ENCODE measurements around the gene SUMO3. TPM values are rescaled to one million over a fixed set of nuclear protein-coding genes. Genes with fewer than 3 reads are reported as not detected.

The SUMO3 gene
- total RNA-seq, 1 donor from 2014 or later, result 84.5 TPM

DNA sequence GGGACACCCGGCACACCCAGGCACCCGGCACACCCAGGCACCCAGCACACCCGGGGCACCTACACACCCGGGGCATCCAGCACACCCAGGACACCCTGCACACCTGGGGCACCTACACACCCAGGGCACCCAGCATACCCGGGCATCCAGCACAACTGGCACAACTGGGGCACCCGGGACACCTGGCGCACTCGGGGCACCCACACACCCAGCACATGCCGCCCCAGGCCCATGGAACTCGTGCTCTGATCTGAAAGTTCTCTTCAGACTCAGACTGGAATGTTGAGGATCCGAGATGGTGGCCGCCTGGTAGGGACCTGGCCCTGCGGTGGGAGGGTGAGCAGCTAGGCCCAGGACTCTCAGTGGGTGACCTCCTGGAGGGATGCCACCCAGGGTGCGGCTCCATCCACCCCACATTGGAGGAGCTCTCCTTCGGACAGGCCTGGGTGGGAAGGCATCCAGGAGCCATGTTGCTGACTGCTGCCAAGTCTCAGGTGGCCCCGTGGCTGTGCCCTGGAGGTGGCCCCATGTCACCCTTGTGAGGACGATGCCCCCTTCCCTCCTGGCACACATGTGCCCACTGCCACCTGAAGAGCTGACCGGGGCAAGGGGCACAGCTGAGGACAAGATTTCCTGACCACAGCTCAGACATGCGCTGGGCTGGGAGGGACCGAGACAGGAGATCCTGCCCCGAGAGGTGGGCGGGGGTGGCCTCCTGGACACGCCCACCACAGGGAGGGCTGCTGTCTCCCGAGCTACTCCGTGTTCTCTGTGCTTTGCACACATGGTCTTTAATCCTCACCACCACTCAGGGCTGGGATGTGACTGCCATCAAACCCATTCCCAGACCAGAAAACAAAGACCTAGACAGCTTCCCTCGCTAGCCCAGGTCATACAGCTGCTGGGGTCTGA, 53.3 kb downstream of the SUMO3 start:
- Mint-ChIP-seq H3K36me3 (peaks cover 9% of the 10 kb centered on the region), H3K9me3 (no peaks in the 10 kb centered on the region), H3K4me1 (peaks cover 12% of the 10 kb centered on the region), H3K27me3 (ENCODE audit: low read depth) (no peaks in the 10 kb centered on the region), H3K27ac (no peak overlapping the region), H3K4me3 (no peak overlapping the region)
- TF ChIP-seq, protein P1, sequence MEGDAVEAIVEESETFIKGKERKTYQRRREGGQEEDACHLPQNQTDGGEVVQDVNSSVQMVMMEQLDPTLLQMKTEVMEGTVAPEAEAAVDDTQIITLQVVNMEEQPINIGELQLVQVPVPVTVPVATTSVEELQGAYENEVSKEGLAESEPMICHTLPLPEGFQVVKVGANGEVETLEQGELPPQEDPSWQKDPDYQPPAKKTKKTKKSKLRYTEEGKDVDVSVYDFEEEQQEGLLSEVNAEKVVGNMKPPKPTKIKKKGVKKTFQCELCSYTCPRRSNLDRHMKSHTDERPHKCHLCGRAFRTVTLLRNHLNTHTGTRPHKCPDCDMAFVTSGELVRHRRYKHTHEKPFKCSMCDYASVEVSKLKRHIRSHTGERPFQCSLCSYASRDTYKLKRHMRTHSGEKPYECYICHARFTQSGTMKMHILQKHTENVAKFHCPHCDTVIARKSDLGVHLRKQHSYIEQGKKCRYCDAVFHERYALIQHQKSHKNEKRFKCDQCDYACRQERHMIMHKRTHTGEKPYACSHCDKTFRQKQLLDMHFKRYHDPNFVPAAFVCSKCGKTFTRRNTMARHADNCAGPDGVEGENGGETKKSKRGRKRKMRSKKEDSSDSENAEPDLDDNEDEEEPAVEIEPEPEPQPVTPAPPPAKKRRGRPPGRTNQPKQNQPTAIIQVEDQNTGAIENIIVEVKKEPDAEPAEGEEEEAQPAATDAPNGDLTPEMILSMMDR (IDR thresholded peaks at IDR 0.05; ENCODE audit: unreplicated experiment), result no peak
- peak in 1 of 2 experiments; percentile 29 for DNase-seq (ENCODE audit: low spot score in 2 of 2, unreplicated experiment in 2 of 2)

DNA sequence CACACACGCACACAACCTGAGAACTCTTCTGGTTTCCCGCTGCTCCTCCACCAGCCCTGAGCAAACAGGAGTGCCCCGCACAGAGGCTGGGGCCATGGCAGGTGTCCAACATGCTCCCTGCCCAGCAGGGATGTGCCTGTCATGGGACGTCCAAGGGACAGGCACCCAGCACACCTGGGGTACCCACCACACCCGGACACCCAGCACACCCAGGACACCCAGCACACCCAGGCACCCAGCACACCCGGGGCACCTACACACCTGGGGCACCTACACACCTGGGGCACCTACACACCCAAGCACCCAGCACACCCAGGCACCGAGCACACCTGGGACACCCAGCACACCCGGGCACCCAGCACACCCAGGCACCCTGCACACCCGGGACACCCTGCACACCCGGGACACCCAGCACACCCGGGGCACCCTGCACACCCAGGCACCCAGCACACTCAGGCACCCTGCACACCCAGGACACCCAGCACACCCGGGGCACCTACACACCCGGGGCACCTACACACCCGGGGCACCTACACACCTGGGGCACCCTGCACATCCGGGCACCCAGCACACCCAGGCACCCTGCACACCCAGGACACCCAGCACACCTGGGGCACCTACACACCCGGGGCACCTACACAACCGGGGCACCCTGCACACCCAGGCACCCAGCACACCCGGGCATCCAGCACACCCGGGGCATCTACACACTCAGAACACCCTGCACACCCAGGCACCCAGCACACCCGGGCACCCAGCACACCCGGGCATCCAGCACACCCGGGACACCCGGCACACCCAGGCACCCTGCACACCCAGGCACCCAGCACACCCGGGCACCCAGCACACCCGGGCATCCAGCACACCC, 54.2 kb downstream of the SUMO3 start:
- TF ChIP-seq, protein P1 (IDR thresholded peaks at IDR 0.05; ENCODE audit: unreplicated experiment), result no peak
- H3K4me3 Mint-ChIP-seq, result no peak overlapping the region
- no peak overlapping the region for H3K27ac Mint-ChIP-seq
- H3K27me3 Mint-ChIP-seq (ENCODE audit: low read depth), result no peaks in the 10 kb centered on the region
- H3K9me3 Mint-ChIP-seq, result no peaks in the 10 kb centered on the region
- DNase-seq (ENCODE audit: low spot score in 2 of 2, unreplicated experiment in 2 of 2), result peak in 1 of 2 experiments; percentile 33
- H3K4me1 Mint-ChIP-seq, result peaks cover 12% of the 10 kb centered on the region
- peaks cover 5% of the 10 kb centered on the region for H3K36me3 Mint-ChIP-seq

DNA sequence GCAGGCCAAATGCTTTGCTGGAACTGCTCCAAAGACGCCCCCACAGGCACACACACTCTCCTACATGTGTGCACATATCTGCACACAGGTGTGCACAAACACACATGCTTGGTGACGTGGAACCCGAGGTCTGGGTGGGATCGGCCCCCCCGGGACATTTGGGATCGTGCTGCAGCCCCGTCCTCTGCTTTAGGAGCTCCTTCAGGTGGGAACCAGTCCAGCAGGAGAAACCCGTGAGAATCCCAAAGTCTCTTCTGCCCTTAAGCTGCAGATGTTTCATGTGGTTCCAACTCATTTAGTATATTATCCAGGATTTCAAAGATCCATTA, 54.8 kb downstream of the SUMO3 start:
- Mint-ChIP-seq H3K27me3 (ENCODE audit: low read depth) (no peaks in the 10 kb centered on the region), H3K4me3 (no peak overlapping the region), H3K36me3 (no peaks in the 10 kb centered on the region), H3K27ac (no peak overlapping the region), H3K4me1 (peaks cover 12% of the 10 kb centered on the region), H3K9me3 (no peaks in the 10 kb centered on the region)
- peak in 1 of 2 experiments; percentile 26 for DNase-seq (ENCODE audit: low spot score in 2 of 2, unreplicated experiment in 2 of 2)
- TF ChIP-seq, protein P1 (IDR thresholded peaks at IDR 0.05; ENCODE audit: unreplicated experiment), result no peak

DNA sequence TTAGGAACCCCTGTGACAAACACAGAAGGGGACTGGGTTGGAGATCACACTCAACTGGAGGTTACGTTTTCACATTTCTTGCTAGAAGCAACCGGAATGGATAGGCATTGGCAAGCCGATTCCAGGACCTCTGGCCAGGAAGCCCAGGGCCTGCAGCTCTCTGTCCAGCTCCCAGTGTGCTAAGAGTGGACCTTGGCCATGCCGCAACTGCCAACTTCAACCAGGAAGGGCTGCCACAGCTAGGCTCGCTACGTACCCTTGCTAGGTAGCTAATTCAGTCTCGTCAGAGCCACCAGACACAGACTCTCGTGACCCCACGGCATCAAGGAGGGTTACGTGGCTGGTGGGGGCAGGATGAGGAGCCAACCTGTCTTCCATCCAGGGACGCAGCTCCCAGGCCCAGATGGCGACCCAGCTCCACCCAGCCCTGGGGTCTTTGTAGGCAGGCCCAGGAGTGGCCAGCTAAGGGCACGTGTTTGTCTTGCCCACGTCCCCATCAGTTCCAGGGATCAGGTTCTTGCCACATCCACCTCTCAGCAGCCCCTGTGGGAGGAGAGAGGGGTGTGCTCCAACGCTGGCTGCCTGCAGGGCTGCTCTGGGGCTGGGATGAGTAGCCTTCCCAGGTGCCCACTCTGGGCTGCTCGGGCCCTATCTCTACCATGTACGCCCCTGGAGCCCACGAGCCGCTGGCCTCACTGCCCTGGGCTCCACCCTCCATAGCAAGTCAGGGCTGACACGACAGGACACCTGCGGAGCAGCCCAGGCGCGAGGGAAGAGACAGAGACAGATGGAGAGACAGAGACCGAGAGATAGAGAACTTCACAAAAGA, 55.4 kb downstream of the SUMO3 start:
- TF ChIP-seq, protein P1 (IDR thresholded peaks at IDR 0.05; ENCODE audit: unreplicated experiment), result no peak
- H3K4me1 Mint-ChIP-seq, result peaks cover 12% of the 10 kb centered on the region
- peak in 1 of 2 experiments; percentile 28 for DNase-seq (ENCODE audit: low spot score in 2 of 2, unreplicated experiment in 2 of 2)
- H3K27me3 Mint-ChIP-seq (ENCODE audit: low read depth), result no peaks in the 10 kb centered on the region
- H3K36me3 Mint-ChIP-seq, result no peaks in the 10 kb centered on the region
- no peaks in the 10 kb centered on the region for H3K9me3 Mint-ChIP-seq
- no peak overlapping the region for H3K27ac Mint-ChIP-seq
- H3K4me3 Mint-ChIP-seq, result no peak overlapping the region

DNA sequence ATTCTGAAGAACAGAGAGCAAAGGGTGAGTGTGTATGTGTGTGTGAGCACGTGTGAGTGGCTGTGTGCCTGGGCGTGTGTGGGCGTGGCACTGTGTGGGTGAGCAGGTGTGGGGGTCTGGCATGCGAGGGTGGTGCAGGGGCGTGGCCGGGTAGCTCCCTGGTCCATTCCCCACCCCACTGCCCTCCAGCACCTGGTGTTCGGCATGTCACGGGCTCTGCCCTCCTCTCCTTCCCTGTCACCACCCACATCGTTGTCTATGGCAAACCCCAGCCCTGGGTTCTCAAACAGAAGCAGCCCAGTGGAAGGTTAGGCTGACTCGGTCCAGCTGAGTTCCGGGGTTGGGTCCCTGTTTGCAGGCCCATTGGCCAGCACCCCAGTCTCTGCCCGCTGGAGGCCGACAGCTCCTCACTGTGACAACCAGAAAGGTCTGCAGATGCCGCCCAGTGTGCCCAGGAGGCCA, 56.1 kb downstream of the SUMO3 start:
- no peaks in the 10 kb centered on the region for H3K36me3 Mint-ChIP-seq
- H3K27ac Mint-ChIP-seq, result no peak overlapping the region
- H3K27me3 Mint-ChIP-seq (ENCODE audit: low read depth), result no peaks in the 10 kb centered on the region
- H3K9me3 Mint-ChIP-seq, result no peaks in the 10 kb centered on the region
- TF ChIP-seq, protein P1 (IDR thresholded peaks at IDR 0.05; ENCODE audit: unreplicated experiment), result no peak
- peak in 1 of 2 experiments; percentile 29 for DNase-seq (ENCODE audit: low spot score in 2 of 2, unreplicated experiment in 2 of 2)
- H3K4me3 Mint-ChIP-seq, result no peak overlapping the region
- peaks cover 12% of the 10 kb centered on the region for H3K4me1 Mint-ChIP-seq

All from mesothelial cell of epicardium (in vitro differentiated cells).